D721Med (cell line): ENCODE measurements around the gene EYA4.

Source experiments
- DNase-seq: peaks from one replicate; pipeline ENCODE4 v3.0.0; 2011; ENCODE audit warnings: low spot score; ENCODE audit not compliant: insufficient read length
- FAIRE-seq: peaks from 2 replicates; lab custom pipeline; 2011; peaks lifted over from hg19 to GRCh38; lab: Jason Lieb, UNC
- TF ChIP-seq, protein P1 (sequence below): IDR thresholded peaks from 2 replicates; pipeline ENCODE4 v1.5.1; 2012; ENCODE audit warnings: mild to moderate bottlenecking, control low read depth; ENCODE audit not compliant: insufficient read depth; ENCODE audit errors: missing control alignments

The EYA4 gene

GRCh38 chr6:133415262-133415661 is 174.1 kb downstream of the EYA4 start:
- no peak for FAIRE-seq
- DNase-seq = no peak
- TF ChIP-seq, protein P1, sequence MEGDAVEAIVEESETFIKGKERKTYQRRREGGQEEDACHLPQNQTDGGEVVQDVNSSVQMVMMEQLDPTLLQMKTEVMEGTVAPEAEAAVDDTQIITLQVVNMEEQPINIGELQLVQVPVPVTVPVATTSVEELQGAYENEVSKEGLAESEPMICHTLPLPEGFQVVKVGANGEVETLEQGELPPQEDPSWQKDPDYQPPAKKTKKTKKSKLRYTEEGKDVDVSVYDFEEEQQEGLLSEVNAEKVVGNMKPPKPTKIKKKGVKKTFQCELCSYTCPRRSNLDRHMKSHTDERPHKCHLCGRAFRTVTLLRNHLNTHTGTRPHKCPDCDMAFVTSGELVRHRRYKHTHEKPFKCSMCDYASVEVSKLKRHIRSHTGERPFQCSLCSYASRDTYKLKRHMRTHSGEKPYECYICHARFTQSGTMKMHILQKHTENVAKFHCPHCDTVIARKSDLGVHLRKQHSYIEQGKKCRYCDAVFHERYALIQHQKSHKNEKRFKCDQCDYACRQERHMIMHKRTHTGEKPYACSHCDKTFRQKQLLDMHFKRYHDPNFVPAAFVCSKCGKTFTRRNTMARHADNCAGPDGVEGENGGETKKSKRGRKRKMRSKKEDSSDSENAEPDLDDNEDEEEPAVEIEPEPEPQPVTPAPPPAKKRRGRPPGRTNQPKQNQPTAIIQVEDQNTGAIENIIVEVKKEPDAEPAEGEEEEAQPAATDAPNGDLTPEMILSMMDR = no peak

- TF ChIP-seq, protein P1 = no peak
- DNase-seq = no peak
- no peak for FAIRE-seq
These were observed 177.0 kb downstream of the EYA4 start for GRCh38 chr6:133418108-133418507.

- DNase-seq (no peak), FAIRE-seq (no peak)
- TF ChIP-seq, protein P1 = no peak
These were observed 182.1 kb downstream of the EYA4 start for GRCh38 chr6:133423242-133423641.

DNA sequence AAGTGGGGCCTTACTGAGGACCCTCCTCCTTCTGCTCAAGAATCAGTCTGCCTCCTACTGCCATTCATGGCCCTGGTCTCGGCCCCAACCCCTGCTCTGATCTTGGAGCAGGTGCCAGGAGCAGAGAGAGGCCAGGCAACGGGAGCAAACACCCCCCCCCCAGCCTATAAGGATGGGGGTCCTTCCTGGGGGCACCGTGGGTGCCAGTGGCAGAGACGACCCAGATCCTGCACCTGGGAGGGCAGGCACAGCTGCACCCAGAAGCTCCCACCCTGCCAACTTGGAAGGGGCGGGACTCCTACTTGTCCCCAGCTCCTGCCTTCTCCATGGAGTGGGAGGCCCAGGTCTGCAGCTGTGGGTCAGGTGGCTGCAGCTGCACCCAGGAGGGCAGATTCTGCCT is 183.2 kb downstream of the EYA4 start:
- TF ChIP-seq, protein P1 = no peak
- no peak for FAIRE-seq
- DNase-seq = no peak

- FAIRE-seq (no peak), DNase-seq (no peak)
These were observed 184.9 kb downstream of the EYA4 start for GRCh38 chr6:133426038-133426437.

GRCh38 chr6:133428295-133428694 is 187.1 kb downstream of the EYA4 start:
- no peak for FAIRE-seq
- DNase-seq = no peak
- TF ChIP-seq, protein P1 = no peak

More at GRCh38 chr6:133426038-133426437, 184.9 kb downstream of the EYA4 start:
- TF ChIP-seq, protein P1 = no peak

GRCh38 chr6:133430530-133430929 is 189.4 kb downstream of the EYA4 start:
- DNase-seq = no peak
- TF ChIP-seq, protein P1 = no peak
- FAIRE-seq = no peak
